ENCODE measurements around the gene IBA57.

Gene IBA57

DNA sequence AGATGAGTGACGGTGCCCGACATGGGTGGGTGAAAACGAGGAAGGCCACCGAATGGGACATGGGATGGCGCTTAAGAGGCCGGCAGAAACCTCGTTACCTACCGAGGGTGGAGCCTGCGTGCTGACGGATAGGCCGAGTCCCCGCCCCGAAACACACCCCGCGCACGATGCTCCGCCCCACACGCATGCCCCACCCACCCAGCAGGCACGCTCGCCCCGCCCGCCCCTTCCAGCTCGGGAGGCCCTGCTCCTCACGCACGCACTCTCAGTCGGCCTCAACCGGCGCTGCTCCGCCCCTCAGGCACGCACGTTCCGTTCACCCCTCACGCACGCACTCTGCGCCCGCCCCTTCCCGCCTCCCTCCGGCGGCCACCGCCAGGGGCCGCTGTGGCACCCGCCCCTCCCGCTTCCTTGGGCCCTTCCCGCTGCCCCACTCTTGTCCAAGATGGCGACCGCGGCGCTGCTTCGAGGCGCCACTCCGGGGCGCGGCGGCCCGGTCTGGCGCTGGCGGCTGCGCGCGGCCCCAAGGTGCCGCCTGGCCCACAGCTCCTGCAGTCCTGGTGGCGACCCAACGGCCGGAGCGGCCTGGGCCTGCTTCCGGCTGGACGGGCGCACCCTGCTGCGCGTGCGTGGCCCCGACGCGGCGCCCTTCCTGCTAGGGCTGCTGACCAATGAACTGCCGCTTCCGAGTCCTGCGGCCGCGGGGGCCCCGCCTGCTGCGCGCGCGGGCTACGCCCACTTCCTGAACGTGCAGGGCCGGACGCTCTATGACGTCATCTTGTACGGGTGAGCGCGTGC is at the start of gene IBA57:
Gene IBA57, plus strand, starts transcription at position 433 of the 798 bp plus-strand sequence. Its CDS starts 13 bp downstream, at position 446.
- DNase-seq, result peak; percentile 90

DNA sequence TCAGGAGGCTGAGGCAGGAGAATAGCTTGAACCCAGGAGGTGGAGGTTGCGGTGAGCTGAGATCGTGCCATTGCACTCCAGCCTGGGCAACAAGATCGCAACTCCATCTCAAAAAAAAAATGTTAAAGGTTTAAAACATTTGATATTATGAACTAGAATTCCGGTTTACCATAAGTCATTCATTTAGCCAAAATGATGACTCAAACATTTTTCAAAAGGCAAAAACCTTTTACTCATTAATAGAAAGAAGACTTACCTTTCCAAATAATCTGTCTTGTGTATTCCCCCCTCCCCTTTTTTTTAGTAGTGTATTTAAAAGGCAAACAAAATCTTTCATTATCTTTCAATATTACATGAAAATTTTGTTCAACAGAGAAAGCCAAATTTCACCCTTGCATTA is 48.3 kb upstream of the IBA57 start:
- no peak for DNase-seq

DNA sequence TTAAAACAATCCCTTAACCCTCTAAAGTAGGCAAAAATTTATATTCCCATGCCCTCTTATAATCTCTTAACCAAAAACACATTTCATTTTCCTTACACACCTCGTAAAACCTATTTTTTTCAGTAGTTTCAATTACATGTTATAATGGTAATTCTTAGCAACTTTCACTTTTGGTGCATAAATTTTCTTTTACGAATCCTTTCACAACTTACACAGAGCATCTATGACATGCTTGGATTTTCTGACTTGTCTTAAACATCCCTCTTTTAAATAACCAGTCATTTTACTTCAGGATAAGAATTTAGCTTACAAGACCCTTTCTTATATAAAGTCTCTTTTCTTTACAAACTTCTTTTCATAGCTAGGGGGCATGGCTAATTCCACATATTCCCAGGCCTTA is 47.6 kb upstream of the IBA57 start:
- no peak for DNase-seq

DNA sequence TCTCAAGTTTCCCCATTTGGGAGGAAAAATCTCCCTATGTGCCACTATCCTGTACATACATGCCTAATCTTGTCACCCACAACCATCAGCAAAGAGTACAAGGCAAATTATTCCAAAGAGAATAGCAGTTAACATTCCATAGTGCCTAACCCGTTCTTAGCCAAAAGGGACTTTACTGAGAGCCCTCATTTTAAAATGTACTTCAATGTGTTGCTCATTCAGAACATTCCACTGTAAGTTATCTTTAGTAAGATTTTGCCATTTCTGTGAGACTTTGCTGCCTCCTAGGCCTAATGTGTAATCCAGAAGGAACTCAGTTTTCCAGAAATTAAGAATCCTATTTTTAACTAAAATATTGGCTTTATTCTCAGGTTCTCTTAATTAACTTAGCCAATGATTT is 45.3 kb upstream of the IBA57 start:
- no peak for DNase-seq

DNA sequence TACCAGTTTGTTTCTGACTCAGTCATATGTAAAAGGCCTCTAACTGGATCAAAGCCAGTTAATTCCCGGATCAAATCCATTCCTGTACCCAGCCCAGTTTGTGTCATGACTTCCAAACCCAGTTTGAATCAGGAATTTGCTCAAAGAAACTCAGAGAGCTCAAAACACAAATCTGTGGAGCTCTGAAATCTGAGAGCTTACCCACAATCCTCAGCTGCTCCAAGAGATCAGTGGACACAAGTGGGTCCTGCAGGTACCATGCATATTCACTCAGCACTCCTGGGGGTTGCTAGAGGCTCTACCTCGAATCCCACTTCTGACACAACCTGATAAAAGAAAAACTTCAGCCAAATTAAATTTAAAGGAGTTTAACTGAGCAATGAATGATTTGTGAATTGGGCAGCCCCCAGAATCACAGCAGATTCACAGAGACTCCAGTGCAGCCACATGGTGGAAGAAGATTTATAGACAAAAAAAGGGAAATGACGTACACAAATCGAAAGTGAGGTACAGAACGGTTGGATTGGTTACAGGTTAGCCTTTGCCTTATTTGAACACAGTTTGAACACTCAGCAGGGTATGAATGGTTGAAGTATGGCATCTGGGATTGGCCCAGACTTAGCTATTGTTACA is 44.6 kb upstream of the IBA57 start:
- no peak for DNase-seq

DNA sequence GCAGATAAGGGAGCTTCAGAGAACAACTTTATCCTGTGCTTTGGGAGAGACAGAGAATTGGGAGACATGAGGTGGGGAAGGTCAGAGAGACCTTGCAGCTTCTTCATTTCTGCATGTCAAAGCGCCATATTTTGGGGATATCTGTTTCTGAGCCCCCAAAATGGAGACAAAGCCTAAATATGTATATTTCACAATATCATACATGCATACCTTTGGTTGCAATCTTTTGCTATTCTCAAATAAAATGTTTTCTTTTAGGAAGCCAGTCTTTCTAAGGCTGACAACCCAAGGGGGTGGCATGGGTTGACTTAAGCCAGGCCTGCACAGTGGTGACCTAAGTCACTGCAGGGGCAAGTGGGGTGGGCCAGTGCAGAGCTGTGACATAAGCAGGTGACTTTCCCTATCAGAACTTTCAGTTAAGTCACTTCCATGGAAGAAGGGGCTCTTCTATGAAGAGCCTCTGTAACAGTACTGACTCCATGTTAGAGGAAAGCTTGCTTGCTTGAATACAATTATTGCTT is 42.6 kb upstream of the IBA57 start:
- no peak for DNase-seq

DNA sequence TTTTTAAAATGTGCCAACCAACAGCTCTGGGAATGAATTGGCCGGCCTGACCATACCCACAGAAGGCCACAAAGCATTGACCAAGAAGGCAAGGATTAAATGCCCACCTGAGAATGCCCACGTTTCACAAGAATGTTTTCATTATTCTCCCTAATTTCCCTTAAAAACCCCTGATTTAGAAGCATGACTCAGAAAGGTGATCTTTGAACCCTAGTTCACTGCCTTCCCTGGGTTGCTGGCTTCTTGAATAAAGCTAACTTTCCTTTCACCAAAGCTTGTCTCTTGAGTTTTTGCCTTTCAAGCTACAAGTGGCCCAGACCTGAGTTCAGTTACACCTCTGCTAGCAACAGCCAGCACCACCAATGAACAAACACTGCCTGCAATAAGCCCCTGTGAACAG is 42.1 kb upstream of the IBA57 start:
- no peak for DNase-seq

DNA sequence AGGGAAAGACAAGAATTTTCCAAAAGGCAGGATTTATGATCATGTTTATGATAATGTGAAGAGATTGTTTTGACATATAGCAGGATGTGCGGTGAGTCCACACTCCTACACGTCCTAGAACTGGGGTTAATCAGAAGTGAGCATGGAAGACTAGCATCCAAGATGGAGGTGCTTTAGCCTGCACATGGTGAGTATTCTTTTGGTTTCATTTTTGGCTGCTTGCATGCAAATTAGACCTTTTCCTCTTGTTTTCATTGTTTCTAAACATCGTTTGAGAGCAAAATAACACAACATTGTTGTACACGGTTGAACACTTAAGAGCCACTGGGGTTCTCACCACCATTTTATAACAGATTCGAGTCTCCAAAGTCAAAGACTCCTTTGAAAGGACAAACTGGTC is 40.4 kb upstream of the IBA57 start:
- DNase-seq, result no peak

DNA sequence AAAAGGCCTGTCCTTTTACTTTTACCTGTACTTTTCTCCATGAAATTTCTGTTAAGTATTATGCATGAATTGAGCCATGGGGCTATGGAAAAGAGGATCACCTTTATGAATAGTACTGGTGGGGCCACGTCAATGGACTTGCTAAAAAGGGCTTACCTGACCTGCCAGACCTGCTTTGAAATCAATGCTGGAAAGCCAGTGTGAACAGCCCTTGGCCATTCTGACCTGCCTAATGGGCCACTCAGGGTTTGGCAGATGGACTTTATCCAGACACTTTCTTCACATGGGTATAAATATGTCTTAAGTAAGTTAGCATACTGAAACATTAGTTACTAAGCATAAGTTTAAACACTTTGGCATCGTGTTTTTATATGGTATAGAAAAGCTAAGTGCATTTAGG is 33.8 kb upstream of the IBA57 start:
- DNase-seq, result no peak

DNA sequence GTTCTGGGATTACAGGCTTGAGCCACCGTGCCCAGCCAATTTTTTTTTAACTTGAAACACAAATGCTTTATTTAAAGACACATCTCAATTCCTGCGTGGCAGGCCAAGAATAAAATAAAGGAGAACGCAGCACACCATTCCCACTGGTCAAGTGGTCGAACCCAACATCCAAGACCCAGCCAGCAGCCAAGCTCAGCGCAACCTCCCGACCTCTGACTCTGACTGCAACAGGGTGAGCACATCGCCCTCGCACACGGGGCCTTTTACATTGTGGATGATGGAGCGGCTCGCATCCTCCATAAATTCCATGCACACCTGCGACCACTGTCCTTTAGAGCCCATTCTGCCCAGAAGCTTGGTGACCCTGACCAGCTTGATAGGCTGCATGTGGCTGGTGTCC is 31.0 kb upstream of the IBA57 start:
- DNase-seq, result no peak

DNA sequence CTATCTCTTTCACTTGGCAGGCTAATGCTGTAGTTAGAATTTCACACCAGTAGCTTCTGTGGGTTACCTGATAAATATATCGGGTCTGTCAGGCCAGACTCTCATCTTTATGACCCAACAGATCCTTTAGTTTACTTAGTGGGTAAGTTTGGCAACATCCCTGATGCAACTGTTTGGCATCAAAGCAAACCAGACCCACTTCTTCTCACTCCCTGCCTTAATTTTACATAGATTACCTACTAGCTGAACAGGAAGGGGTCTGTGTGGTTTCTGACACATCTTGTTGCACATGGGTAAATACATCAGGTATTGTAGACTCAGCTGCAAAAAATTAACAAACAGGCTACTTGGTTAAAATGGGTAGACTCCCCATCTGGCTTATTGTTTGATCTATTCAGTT is 28.7 kb upstream of the IBA57 start:
- DNase-seq, result no peak

DNA sequence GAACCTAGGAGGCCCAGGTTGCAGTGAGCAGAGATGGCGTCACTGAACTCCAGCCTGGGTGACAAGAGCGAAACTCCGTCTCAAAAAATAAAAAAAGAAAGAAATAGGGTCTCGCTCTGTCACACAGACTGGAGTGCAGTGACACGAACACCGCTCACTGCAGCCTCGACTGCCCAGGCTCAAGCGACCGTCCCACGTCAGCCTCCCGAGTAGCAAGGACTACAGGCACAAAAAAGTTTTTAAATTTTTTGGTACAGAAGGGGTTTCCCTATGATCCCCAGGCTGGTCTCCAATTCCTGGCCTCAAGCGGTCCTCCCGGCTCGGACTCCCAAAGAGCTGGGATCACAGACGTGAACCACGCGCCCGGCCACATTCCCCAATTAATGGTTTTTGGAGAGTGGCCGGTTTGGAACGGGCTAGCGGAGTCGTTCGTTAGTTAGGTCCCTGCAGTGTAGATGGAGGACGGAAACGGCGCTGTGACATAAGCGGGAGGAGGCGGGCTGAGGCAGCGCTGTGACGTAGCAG is 26.1 kb upstream of the IBA57 start:
- no peak for DNase-seq

DNA sequence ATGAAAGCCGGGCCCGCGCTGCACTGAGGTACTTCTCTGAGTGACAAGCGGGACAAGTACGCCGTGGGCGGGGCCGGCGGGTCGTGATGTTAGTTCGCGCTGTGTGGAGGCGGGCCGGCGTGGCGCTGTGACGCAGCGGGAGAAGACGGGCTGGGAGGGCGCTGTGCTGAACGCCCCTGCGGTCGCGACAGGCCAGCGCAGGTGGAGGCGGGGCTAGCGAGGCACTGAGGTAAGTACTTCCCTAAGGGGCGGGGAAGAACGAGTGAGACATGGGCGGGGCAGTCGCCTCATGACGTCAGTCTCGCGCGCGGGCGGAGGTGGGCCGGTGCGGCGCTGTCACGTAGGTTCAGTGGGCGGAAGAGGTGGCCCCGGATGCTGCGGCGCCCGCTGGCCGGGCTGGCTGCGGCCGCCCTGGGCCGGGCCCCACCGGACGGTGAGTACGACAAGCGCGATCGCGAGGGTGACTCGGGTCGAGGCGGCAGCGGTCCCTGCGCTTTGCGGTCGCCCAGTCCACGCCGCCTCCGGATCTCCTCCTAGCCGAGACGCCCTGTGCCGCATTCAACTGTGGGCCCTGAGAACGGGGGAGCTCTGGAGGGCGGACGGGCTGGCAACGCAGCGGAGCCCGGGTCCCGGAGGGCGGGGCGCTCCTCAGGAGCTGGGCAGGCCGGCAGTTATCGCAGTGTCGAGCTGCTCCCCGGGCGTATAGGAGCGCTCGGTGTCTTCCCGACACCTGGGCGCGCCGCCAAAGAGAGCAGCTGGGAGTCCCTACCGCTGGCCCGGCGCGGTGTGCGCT is 25.5 kb upstream of the IBA57 start, which contains the start of gene GUK1:
Gene GUK1, plus strand, starts transcription at position 349 of the 793 bp plus-strand sequence. Its CDS starts 24 bp downstream, at position 373.
- peak; percentile 99 for DNase-seq

DNA sequence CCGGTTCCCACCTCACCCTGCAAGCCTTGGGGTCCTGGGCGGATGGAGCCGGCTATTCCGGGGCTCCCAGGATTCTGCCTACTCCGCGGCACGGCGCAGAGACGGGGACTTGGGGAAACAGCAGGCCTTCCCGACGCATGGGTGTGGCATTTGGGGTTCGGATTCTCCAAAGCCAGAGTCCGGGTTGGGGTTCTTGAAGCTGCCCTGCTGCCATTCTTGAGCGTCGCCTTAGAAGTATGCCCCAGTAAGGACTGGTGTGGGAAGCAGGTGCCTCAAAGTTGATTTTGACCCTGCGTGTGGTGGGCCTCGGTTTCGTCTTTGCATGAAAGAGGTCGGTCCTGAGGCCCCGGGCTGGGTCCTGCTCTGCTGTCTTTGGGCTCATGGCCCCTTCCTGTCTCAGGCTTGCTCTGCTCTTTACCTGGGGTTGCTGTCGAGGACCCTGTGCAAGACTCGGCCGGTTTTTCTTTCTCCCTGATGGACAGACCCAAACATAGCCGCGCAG is 24.8 kb upstream of the IBA57 start:
- DNase-seq, result no peak

DNA sequence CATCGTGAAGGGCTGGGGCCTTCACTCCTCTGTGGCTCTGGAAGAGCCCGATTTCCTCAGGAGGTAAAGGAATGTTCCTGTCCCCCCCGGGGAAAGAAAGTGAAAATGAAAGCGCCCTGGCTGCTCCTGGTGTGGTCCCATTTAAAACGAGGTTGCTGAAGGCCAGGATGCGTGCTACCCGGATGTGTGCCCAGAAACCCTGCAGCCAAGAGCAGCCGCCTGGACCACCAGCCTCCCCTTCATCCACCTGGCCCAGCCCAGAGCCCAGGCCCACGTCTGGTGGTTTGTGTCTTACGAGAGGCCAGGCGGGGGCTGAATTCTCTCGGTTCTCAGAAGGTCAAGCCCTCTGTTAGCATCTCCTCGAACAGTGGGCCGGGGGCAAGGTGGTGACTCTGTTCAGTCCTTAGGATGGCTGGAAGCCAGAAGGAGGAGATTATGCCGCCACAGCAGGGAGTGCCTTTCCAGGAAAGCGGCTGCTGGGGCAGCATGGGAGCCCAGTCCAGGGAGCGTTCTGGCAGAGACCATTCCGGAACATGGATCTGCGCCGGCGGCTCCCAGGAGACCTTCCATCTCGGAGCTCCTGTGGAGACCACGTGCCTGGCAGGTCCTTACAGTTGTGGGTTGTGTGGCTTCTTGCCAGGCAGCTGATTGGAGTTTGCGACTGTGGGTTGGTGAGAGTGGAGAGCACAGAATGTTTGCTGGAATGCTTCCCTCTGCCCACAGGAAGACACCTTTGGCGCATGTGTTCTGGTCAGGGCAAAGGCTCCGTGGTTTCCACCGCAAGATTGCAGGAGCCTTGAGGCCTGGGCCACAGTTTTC is 24.2 kb upstream of the IBA57 start:
- peak; percentile 22 for DNase-seq

DNA sequence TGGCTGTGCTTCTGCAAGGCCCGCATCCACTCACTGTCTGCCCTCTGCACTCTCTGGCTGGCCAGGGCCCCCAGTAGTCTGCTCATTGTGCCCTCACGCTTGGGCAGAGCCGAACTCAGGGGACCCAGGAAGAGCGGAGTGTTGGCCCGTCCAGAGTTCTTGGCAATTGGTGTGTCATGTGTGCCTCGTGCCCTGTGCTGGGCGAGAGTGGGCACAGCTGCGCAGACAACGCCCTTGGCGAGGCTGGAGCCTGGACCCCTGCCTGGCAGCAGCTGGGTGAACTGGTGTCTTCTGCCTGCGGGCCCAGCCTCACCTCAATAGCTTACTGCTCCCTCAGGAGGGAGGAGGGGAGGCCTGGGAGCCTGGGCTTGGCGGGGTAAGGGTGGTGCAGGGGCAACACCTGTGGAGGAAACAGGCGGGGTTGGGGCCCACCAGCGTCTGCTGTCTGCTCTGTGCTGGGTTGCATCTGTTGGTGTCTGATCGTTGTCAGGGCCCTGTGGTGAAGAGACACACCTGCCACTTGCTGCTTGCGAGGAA is 23.4 kb upstream of the IBA57 start:
- DNase-seq, result no peak

DNA sequence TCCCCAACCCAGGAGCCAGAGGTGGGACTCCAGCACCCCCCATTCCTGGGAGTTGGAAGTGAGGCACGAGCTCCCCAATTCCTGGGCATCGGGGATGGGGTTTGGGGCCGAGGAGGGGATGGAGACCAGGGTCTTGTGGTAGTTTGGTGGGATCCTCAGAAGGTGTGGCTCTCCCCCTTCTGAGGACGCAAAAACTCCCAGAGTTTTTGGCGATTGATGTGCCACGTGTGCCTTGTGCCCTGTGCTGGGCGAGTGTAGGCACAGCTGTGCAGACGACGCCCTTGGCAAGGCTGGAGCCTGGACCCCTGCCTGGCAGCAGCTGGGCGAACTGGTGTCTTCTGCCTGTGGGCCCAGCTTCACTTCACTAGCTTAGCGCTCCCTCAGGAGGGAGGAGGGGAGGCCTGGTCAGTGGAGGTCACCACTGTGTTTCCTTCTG is 22.9 kb upstream of the IBA57 start:
- DNase-seq, result no peak

DNA sequence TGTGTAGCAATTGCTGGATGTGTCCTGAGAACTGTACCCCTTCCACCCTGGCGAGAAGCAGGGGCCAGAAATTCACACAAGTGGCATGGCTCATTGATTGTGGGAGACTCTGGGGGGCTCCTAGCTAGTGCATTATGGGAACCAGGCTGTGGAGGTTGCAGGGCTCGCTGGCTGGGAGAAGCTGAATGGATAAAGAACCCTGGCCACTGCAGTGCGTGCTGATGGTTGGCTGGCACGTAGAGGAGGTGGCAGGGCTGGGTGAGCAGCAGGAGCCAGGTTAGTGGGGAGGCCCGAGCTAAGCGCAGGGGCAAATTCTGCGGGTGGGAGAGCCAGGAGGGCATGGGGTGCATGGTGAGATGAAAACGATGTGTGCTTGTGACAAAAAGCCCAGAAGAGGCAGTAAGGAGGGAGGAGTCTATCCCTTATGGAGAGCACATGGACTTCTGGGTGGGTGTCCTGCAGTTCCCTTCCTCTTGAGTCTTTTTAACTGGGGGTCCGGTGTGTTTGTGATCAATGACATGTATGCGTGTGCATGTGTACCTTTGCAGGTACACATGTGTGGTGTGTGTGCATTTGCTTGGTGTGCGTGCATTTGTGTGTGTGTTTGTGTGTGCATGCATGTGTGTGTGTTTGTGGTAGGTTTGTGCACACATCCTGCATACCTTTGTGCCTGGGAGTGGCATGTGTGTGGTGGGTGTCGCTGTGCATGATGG is 22.0 kb upstream of the IBA57 start:
- DNase-seq, result no peak

DNA sequence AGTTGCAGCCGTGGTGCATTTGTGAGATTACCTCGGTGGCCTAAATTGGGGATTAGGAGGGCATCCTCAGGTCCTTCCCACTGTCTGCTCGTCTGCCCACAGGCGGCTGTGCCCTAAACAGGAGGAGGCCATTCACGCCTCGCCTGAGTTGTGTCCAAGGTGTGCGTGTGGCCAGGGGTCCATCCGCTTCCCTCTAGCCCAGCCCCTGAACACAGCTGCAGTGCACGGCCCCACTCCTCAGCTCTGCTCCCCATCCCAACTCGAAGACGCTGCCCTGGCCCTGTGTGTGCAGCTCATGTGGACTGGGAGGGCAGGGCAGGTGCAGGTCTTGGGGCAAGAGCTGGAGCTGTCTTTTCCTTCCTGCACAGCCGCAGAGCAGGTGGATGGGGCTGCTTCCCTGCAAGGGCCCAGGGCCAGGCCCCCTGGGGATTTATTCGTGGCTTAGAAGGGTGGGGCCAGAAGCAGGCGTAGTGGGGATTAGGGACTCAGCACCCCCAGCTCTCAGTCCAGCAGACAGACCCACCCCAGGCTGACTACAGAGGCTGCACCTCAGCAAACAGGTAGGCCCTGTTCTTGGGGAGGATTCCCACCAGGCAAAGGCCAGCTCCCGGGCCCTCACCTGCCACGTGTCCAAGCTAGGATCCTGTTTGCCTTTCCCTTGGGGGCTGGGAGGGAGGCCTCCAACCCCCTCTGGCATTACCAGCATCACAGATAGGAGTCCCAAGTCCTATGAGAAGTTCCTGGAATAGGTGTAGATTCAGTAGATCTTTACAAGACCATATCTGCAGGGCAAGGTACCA is 21.2 kb upstream of the IBA57 start:
- DNase-seq, result no peak

DNA sequence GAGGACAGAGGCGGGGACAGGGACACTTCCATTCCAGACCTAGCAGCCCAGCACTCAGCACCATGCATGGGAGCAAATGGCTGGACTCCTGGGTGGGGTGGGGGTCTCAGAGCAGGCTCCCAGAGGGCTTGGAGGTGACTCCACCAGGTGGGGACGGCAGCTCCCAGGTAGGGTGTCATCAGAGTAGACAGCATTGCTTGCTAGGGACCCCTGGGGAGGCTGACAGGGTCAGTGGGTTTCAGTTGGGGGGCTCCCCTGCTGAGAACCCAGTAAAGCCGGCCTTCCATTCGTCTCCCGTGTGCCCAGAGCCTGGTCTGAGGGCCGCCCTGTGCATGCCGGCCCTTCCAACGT is 20.6 kb upstream of the IBA57 start:
- no peak for DNase-seq
